ENCODE data around the gene KAZN. TPM values are rescaled to one million over a fixed set of nuclear protein-coding genes. Genes with fewer than 3 reads are reported as not detected.

Gene KAZN
- total RNA-seq, 1 donor from 2014 or later, result 9.4 TPM

DNA sequence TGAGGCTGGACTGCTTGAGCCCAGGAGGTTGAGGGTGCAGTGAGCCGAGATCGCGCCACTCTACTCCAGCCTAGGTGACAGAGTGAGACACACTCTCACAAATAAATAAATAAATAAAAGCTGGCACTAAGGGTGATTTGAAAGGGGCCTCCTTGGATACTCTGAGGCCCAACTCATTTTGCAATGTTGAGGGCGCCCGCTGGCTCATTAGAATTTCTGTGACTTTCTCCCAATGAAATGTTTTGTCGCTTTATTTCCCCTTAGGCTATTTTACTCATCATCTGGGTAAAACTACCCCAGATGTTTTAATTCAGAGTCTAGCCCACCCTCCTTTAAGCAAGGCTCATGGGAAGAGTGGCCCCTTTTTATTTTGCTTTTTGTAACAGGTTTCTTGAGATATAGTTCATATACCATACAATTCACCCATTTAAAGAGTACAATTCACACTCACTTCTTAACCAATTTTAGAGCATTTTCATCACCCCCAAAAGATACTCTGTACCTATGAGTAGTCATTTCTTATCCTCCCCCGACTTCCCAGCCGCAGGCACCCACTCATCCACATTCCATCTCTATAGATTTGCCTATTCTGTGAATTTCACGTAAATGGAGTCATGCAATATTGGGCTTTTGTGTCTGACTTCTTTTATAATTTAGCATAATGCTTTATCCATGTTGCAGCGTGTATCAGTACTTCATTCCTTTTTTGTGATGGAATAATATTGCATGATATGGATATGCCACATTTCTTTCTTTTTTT lies 259.1 kb downstream of the KAZN start:
- Histone ChIP-seq H3K4me3 (ENCODE audit: insufficient read depth, low read depth, low read length) (no peak overlapping the region), H3K4me2 (ENCODE audit: low read length) (no peak overlapping the region), H3K27ac (ENCODE audit: low read depth, low read length) (no peak overlapping the region), H4K20me1 (ENCODE audit: insufficient read depth, low read length) (no peaks in the 10 kb centered on the region), H3K79me2 (ENCODE audit: insufficient read depth, low read length) (no peaks in the 10 kb centered on the region), H3K9me3 (ENCODE audit: insufficient read depth, low read depth, low read length) (no peaks in the 10 kb centered on the region), H3K36me3 (ENCODE audit: insufficient read depth, low read length) (no peaks in the 10 kb centered on the region), H2AFZ (ENCODE audit: low read depth, low read length) (no peak overlapping the region), H3K27me3 (ENCODE audit: insufficient read depth, low read length) (peaks cover 4% of the 10 kb centered on the region), H3K9ac (ENCODE audit: low read length) (no peak overlapping the region), H3K4me1 (ENCODE audit: insufficient read depth, low read length) (no peaks in the 10 kb centered on the region)
- H3K27me3 Mint-ChIP-seq (ENCODE audit: low read depth, unreplicated experiment), result peaks cover 37% of the 10 kb centered on the region
- H3K36me3 Mint-ChIP-seq (ENCODE audit: low read depth, unreplicated experiment), result peaks cover 4% of the 10 kb centered on the region
- peaks cover 6% of the 10 kb centered on the region for H3K4me1 Mint-ChIP-seq (ENCODE audit: low read depth, unreplicated experiment)
- no peak for FAIRE-seq
- TF ChIP-seq EZH2 (IDR thresholded peaks at IDR 0.05; ENCODE audit: insufficient read depth, low read length) (no peak), CTCF (IDR thresholded peaks at IDR 0.05; ENCODE audit: insufficient read depth, low read depth, low read length) (no peak)
- no peak overlapping the region for H3K27ac Mint-ChIP-seq (ENCODE audit: unreplicated experiment)
- H3K9me3 Mint-ChIP-seq (ENCODE audit: unreplicated experiment), result no peaks in the 10 kb centered on the region
- DNase-seq (ENCODE audit: low read depth), result no peak
- H3K4me3 Mint-ChIP-seq (ENCODE audit: unreplicated experiment), result no peak overlapping the region

- DNase-seq (ENCODE audit: low read depth) (no peak), FAIRE-seq (no peak)
- Histone ChIP-seq H2AFZ (ENCODE audit: low read depth, low read length) (no peak overlapping the region), H3K4me1 (ENCODE audit: insufficient read depth, low read length) (no peaks in the 10 kb centered on the region), H3K36me3 (ENCODE audit: insufficient read depth, low read length) (no peaks in the 10 kb centered on the region), H3K27ac (ENCODE audit: low read depth, low read length) (no peak overlapping the region), H3K9ac (ENCODE audit: low read length) (no peak overlapping the region), H3K9me3 (ENCODE audit: insufficient read depth, low read depth, low read length) (no peaks in the 10 kb centered on the region), H4K20me1 (ENCODE audit: insufficient read depth, low read length) (no peaks in the 10 kb centered on the region), H3K4me2 (ENCODE audit: low read length) (no peak overlapping the region), H3K79me2 (ENCODE audit: insufficient read depth, low read length) (no peaks in the 10 kb centered on the region), H3K27me3 (ENCODE audit: insufficient read depth, low read length) (no peaks in the 10 kb centered on the region), H3K4me3 (ENCODE audit: insufficient read depth, low read depth, low read length) (no peak overlapping the region)
- H3K4me1 Mint-ChIP-seq (ENCODE audit: low read depth, unreplicated experiment), result peaks cover 3% of the 10 kb centered on the region
- peaks cover 9% of the 10 kb centered on the region for H3K9me3 Mint-ChIP-seq (ENCODE audit: unreplicated experiment)
- peaks cover 44% of the 10 kb centered on the region for H3K27me3 Mint-ChIP-seq (ENCODE audit: low read depth, unreplicated experiment)
- TF ChIP-seq EZH2 (IDR thresholded peaks at IDR 0.05; ENCODE audit: insufficient read depth, low read length), result no peak
- TF ChIP-seq CTCF (IDR thresholded peaks at IDR 0.05; ENCODE audit: insufficient read depth, low read depth, low read length), result no peak
- H3K4me3 Mint-ChIP-seq (ENCODE audit: unreplicated experiment), result no peak overlapping the region
- H3K36me3 Mint-ChIP-seq (ENCODE audit: low read depth, unreplicated experiment), result no peaks in the 10 kb centered on the region
- no peak overlapping the region for H3K27ac Mint-ChIP-seq (ENCODE audit: unreplicated experiment)
Measured at GRCh38 chr1:14862114-14862771, 263.8 kb downstream of the KAZN start.

GRCh38 chr1:14865106-14865505 lies 266.6 kb downstream of the KAZN start:
- H3K27me3 ChIP-seq (ENCODE audit: insufficient read depth, low read length), result no peaks in the 10 kb centered on the region
- H3K27ac ChIP-seq (ENCODE audit: low read depth, low read length), result no peak overlapping the region
- no peaks in the 10 kb centered on the region for H4K20me1 ChIP-seq (ENCODE audit: insufficient read depth, low read length)
- Mint-ChIP-seq H3K36me3 (ENCODE audit: low read depth, unreplicated experiment) (no peaks in the 10 kb centered on the region), H3K27me3 (ENCODE audit: low read depth, unreplicated experiment) (peaks cover 41% of the 10 kb centered on the region), H3K27ac (ENCODE audit: unreplicated experiment) (no peak overlapping the region), H3K4me1 (ENCODE audit: low read depth, unreplicated experiment) (peaks cover 2% of the 10 kb centered on the region), H3K4me3 (ENCODE audit: unreplicated experiment) (no peak overlapping the region), H3K9me3 (ENCODE audit: unreplicated experiment) (peaks cover 9% of the 10 kb centered on the region)
- H3K4me3 ChIP-seq (ENCODE audit: insufficient read depth, low read depth, low read length), result no peak overlapping the region
- H3K4me1 ChIP-seq (ENCODE audit: insufficient read depth, low read length), result no peaks in the 10 kb centered on the region
- H3K36me3 ChIP-seq (ENCODE audit: insufficient read depth, low read length), result no peaks in the 10 kb centered on the region
- no peak for DNase-seq (ENCODE audit: low read depth)
- no peak overlapping the region for H3K4me2 ChIP-seq (ENCODE audit: low read length)
- TF ChIP-seq CTCF (IDR thresholded peaks at IDR 0.05; ENCODE audit: insufficient read depth, low read depth, low read length) (no peak), EZH2 (IDR thresholded peaks at IDR 0.05; ENCODE audit: insufficient read depth, low read length) (no peak)
- FAIRE-seq, result no peak
- H2AFZ ChIP-seq (ENCODE audit: low read depth, low read length), result no peak overlapping the region
- H3K9me3 ChIP-seq (ENCODE audit: insufficient read depth, low read depth, low read length), result no peaks in the 10 kb centered on the region
- no peak overlapping the region for H3K9ac ChIP-seq (ENCODE audit: low read length)
- no peaks in the 10 kb centered on the region for H3K79me2 ChIP-seq (ENCODE audit: insufficient read depth, low read length)
